ENCODE data around the gene ATRIP.

- TF ChIP-seq CTCF (IDR thresholded peaks at IDR 0.05): no peak
- no peak for TF ChIP-seq POLR2A (IDR thresholded peaks at IDR 0.05)
These were observed 54.7 kb downstream of the ATRIP start for GRCh38 chr3:48501196-48501595.
